Stimulated activated naive B cell treated with anti-CD40 and anti-IgM and Interleukin-4, amounts not matched to agents 10 μg/mL and 1 μg/mL and 100 μg/mL, for 72 hours (primary cell): ENCODE measurements around the gene CNTN4.
"Not testable (repeated sequence)": the region's sequence is repeated elsewhere in the genome, so short reads cannot be mapped to it uniquely, and the experiment has no call there.

ENCODE experiments used
- ATAC-seq, 2 donors: fragments of 150-1000 bp; cut with Tn5 transposase; replicated peaks; 2 replicates each; pipeline ENCODE4 v1.10.0; 2021; ENCODE audit warnings: moderate library complexity in 1 of 2
- DNase-seq: peaks from one replicate; pipeline ENCODE4 v3.0.0; 2021
- H3K27ac Mint-ChIP-seq: one replicate; pipeline ENCODE4 v1.8.0; 2022; ENCODE audit warnings: mild to moderate bottlenecking, mixed read lengths
- H3K27me3 Mint-ChIP-seq, 2 donors: one replicate each; pipeline ENCODE4 v1.8.0; 2022; ENCODE audit warnings: mixed read lengths in 2 of 2
- H3K36me3 Mint-ChIP-seq, 2 donors: one replicate each; pipeline ENCODE4 v1.8.0; 2022; ENCODE audit warnings: mixed read lengths in 2 of 2, mild to moderate bottlenecking in 1 of 2
- H3K4me1 Mint-ChIP-seq, 2 donors: one replicate each; pipeline ENCODE4 v1.8.0; 2022; ENCODE audit warnings: mixed read lengths in 2 of 2, mild to moderate bottlenecking in 1 of 2
- H3K4me3 Mint-ChIP-seq, 2 donors: one replicate each; pipeline ENCODE4 v1.8.0; 2022; ENCODE audit warnings: mild to moderate bottlenecking in 2 of 2, mixed read lengths in 2 of 2, moderate library complexity in 1 of 2
- H3K9me3 Mint-ChIP-seq, 2 donors: one replicate each; pipeline ENCODE4 v1.8.0; 2022; ENCODE audit warnings: mixed read lengths in 2 of 2, mild to moderate bottlenecking in 1 of 2

CNTN4 gene

GRCh38 chr3:2879587-2879986 is 780.9 kb downstream of the CNTN4 start:
- ATAC-seq (no peak), DNase-seq (no peak)
- no peaks in the 10 kb centered on the region for H3K36me3 Mint-ChIP-seq
- no peak overlapping the region for H3K4me3 Mint-ChIP-seq
- no peaks in the 10 kb centered on the region for H3K9me3 Mint-ChIP-seq
- H3K27ac Mint-ChIP-seq = no peak overlapping the region
- no peaks in the 10 kb centered on the region for H3K4me1 Mint-ChIP-seq
- no peaks in the 10 kb centered on the region for H3K27me3 Mint-ChIP-seq

- Mint-ChIP-seq H3K36me3 (no peaks in the 10 kb centered on the region), H3K27me3 (no peaks in the 10 kb centered on the region), H3K4me3 (no peak overlapping the region), H3K4me1 (no peaks in the 10 kb centered on the region), H3K9me3 (no peaks in the 10 kb centered on the region), H3K27ac (no peak overlapping the region)
- ATAC-seq (no peak), DNase-seq (no peak)
Measured at GRCh38 chr3:2880218-2880756, 781.6 kb downstream of the CNTN4 start.

DNA sequence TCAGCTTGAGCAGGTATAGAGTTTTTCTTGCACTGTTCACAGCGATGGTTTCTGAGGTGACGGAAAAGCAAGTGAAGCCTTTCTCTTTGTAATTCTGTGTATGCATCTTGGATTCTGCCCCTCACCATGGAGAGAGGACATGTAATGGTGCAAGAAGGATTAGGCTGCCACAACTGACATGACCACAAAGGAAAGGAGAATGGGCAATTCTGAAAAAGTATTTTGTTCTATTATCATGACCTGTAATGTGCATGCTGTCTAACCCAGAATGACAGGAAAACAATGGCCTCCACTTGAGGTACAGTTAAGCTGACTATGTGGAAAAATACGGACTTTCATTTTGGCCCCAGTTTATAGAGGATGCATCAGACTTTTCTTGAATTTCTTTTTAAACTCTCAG is 784.6 kb downstream of the CNTN4 start:
- DNase-seq (no peak), ATAC-seq (no peak)
- no peak overlapping the region for H3K4me3 Mint-ChIP-seq
- H3K9me3 Mint-ChIP-seq = no peaks in the 10 kb centered on the region
- H3K4me1 Mint-ChIP-seq = no peaks in the 10 kb centered on the region
- H3K27me3 Mint-ChIP-seq = no peaks in the 10 kb centered on the region
- no peaks in the 10 kb centered on the region for H3K36me3 Mint-ChIP-seq
- no peak overlapping the region for H3K27ac Mint-ChIP-seq

- Mint-ChIP-seq H3K36me3 (no peaks in the 10 kb centered on the region), H3K9me3 (no peaks in the 10 kb centered on the region), H3K27ac (no peak overlapping the region), H3K27me3 (no peaks in the 10 kb centered on the region), H3K4me3 (no peak overlapping the region), H3K4me1 (no peaks in the 10 kb centered on the region)
- no peak for ATAC-seq
- no peak for DNase-seq
Measured at GRCh38 chr3:2888592-2888991, 789.9 kb downstream of the CNTN4 start.

DNA sequence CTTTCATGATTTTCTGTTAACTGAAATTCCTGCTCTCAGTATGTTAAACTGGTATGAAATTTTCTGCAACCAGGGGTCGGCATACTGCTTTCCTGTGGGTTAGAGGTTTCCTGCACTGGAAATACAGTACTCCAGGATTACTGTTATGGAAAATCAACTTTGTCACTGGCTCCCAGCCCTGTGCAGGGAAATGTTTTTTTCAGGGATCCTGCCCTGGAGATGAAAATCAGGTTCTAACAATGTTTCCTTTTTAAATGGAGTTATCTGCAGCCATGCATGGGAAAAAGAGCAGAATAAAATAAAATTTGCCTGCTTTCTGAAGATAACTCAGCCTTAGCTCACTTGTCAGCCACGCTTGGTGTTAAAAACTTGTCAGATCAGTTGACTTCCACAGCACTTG is 791.1 kb downstream of the CNTN4 start:
- no peaks in the 10 kb centered on the region for H3K27me3 Mint-ChIP-seq

GRCh38 chr3:2896308-2896939 is 797.8 kb downstream of the CNTN4 start:
- no peaks in the 10 kb centered on the region for H3K27me3 Mint-ChIP-seq
- H3K4me3 Mint-ChIP-seq = no peak overlapping the region
- ATAC-seq (no peak), DNase-seq (no peak)
- H3K4me1 Mint-ChIP-seq = no peaks in the 10 kb centered on the region
- peaks cover 0 to 2% of the 10 kb centered on the region in 2 donors for H3K9me3 Mint-ChIP-seq
- no peak overlapping the region for H3K27ac Mint-ChIP-seq
- H3K36me3 Mint-ChIP-seq = no peaks in the 10 kb centered on the region

More for the DNA sequence above, 791.1 kb downstream of the CNTN4 start:
- Mint-ChIP-seq H3K4me1 (no peaks in the 10 kb centered on the region), H3K9me3 (no peaks in the 10 kb centered on the region), H3K27ac (no peak overlapping the region), H3K36me3 (no peaks in the 10 kb centered on the region), H3K4me3 (no peak overlapping the region)
- ATAC-seq (no peak), DNase-seq (no peak)

- ATAC-seq (no peak), DNase-seq (no peak)
- Mint-ChIP-seq H3K4me3 (no peak overlapping the region), H3K27me3 (no peaks in the 10 kb centered on the region), H3K9me3 (peaks cover 0 to 2% of the 10 kb centered on the region in 2 donors), H3K4me1 (no peaks in the 10 kb centered on the region), H3K27ac (no peak overlapping the region), H3K36me3 (no peaks in the 10 kb centered on the region)
Measured at GRCh38 chr3:2897821-2898220, 799.2 kb downstream of the CNTN4 start.

GRCh38 chr3:2898591-2899353 is 800.1 kb downstream of the CNTN4 start:
- Mint-ChIP-seq H3K9me3 (peaks cover 0 to 2% of the 10 kb centered on the region in 2 donors), H3K36me3 (no peaks in the 10 kb centered on the region), H3K27ac (no peak overlapping the region), H3K4me1 (no peaks in the 10 kb centered on the region), H3K4me3 (no peak overlapping the region), H3K27me3 (no peaks in the 10 kb centered on the region)
- no peak for ATAC-seq
- DNase-seq = no peak

DNA sequence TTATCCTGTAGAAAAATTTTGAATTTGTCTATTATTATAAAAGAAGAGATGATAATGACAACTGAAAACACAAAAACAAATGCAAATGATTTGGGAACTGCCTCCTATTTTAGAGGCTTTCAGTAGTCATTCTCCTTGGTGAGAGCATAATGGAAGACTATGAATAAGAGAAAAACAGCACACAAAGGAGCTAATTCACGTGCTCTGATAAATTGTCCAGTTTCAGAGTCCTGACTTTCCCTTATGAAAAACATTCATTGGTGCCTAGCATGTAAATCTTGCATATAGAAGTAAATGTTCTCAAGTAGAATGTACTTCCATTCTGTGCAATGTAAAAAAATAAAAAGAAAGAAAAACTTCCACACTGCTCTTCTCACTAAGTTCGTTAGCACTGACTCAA is 805.4 kb downstream of the CNTN4 start:
- DNase-seq (no peak), ATAC-seq (no peak)
- Mint-ChIP-seq H3K36me3 (no peaks in the 10 kb centered on the region), H3K9me3 (no peaks in the 10 kb centered on the region), H3K4me3 (no peak overlapping the region), H3K4me1 (no peaks in the 10 kb centered on the region), H3K27ac (no peak overlapping the region), H3K27me3 (no peaks in the 10 kb centered on the region)

- no peak overlapping the region for H3K27ac Mint-ChIP-seq
- ATAC-seq = no peak
Measured at GRCh38 chr3:2908693-2909351, 810.2 kb downstream of the CNTN4 start.

DNA sequence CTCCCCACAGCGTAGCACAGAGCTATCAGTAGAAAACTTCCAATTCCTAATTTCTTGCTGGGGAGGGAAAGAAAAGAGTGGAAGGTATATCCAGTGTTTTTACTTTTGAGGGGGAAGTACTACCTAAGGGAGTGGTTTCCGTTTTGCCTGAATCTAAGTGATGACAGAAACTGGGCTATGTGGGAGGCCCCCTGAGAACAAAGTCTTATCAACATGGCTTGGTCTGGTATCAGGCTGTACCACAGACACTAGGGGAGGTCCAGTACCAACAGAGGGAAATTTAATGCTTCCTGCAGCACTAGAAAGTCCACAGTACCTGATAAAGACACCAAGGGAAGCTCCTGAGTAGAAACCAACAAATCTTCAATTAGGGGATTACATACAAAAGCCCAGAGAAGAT is 812.3 kb downstream of the CNTN4 start:
- peak in 1 of 2 donors; percentile 43 for ATAC-seq

More at GRCh38 chr3:2908693-2909351, 810.2 kb downstream of the CNTN4 start:
- Mint-ChIP-seq H3K9me3 (no peaks in the 10 kb centered on the region), H3K36me3 (no peaks in the 10 kb centered on the region), H3K4me1 (no peaks in the 10 kb centered on the region), H3K4me3 (no peak overlapping the region), H3K27me3 (no peaks in the 10 kb centered on the region)
- DNase-seq = no peak

GRCh38 chr3:2915826-2916225 is 817.2 kb downstream of the CNTN4 start:
- Mint-ChIP-seq H3K4me1 (no peaks in the 10 kb centered on the region), H3K9me3 (peaks cover 3 to 4% of the 10 kb centered on the region in 2 donors), H3K36me3 (no peaks in the 10 kb centered on the region), H3K27ac (no peak overlapping the region), H3K4me3 (no peak overlapping the region), H3K27me3 (peaks cover 0 to 3% of the 10 kb centered on the region in 2 donors)
- DNase-seq (no peak), ATAC-seq (no peak)

More for the DNA sequence above, 812.3 kb downstream of the CNTN4 start:
- H3K27ac Mint-ChIP-seq = no peak overlapping the region
- H3K4me1 Mint-ChIP-seq = no peaks in the 10 kb centered on the region
- no peaks in the 10 kb centered on the region for H3K36me3 Mint-ChIP-seq
- peaks cover 2 to 3% of the 10 kb centered on the region in 2 donors for H3K9me3 Mint-ChIP-seq
- no peak for DNase-seq
- no peaks in the 10 kb centered on the region for H3K27me3 Mint-ChIP-seq
- H3K4me3 Mint-ChIP-seq = no peak overlapping the region

DNA sequence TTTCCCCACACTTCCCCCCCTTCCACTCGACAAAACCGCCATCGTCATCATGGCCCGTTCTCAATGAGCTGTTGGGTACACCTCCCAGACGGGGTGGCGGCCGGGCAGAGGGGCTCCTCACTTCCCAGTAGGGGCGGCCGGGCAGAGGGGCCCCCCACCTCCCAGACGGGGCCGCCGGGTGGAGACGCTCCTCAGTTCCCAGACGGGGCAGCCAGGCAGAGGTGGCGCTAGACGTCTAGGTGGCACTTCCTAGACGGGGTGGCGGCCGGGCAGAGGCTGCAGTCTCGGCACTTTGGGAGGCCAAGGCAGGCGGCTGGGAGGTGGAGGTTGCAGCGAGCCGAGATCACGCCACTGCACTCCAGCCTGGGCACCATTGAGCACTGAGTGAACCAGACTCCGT is 818.0 kb downstream of the CNTN4 start:
- H3K27me3 Mint-ChIP-seq, H3K36me3 Mint-ChIP-seq, DNase-seq, ATAC-seq, H3K27ac Mint-ChIP-seq, H3K4me3 Mint-ChIP-seq, H3K9me3 Mint-ChIP-seq, H3K4me1 Mint-ChIP-seq: not testable (repeated sequence)

GRCh38 chr3:2920103-2920502 is 821.4 kb downstream of the CNTN4 start:
- H3K27me3 Mint-ChIP-seq = peaks cover 0 to 3% of the 10 kb centered on the region in 2 donors
- H3K36me3 Mint-ChIP-seq = no peaks in the 10 kb centered on the region
- peaks cover 3 to 4% of the 10 kb centered on the region in 2 donors for H3K9me3 Mint-ChIP-seq
- ATAC-seq = peak in 1 of 2 donors; percentile 82
- DNase-seq = no peak
- H3K27ac Mint-ChIP-seq = no peak overlapping the region
- H3K4me3 Mint-ChIP-seq = no peak overlapping the region
- peaks cover 0 to 2% of the 10 kb centered on the region in 2 donors for H3K4me1 Mint-ChIP-seq
